Loucy (cell line): ENCODE measurements around the gene TMEM258.

ENCODE experiments used
- H2AFZ ChIP-seq: fragments of 200-600 bp; sonication (generic); 2 replicates; pipeline ENCODE4 v1.6.0; 2016; ENCODE audit warnings: antibody characterized with exemption, mild to moderate bottlenecking, low read length, moderate library complexity
- H3F3A ChIP-seq: fragments of 200-600 bp; 2 replicates; pipeline ENCODE4 v1.6.0; 2016; ENCODE audit warnings: antibody characterized with exemption, low read depth, mild to moderate bottlenecking
- H3K27me3 ChIP-seq: fragments of 200-600 bp; sonication (generic); 2 replicates; pipeline ENCODE4 v1.6.1; 2014; ENCODE audit warnings: low read length, mild to moderate bottlenecking; ENCODE audit not compliant: insufficient read depth, poor library complexity, severe bottlenecking
- H3K36me3 ChIP-seq: fragments of 200-600 bp; sonication (generic); 2 replicates; pipeline ENCODE4 v1.6.1; 2016; ENCODE audit warnings: low read length; ENCODE audit not compliant: insufficient read depth
- H3K4me1 ChIP-seq: fragments of 200-600 bp; sonication (generic); 2 replicates; pipeline ENCODE4 v1.5.1; 2014; ENCODE audit warnings: low read length, mild to moderate bottlenecking; ENCODE audit not compliant: insufficient read depth, poor library complexity, severe bottlenecking
- H3K4me2 ChIP-seq: fragments of 200-600 bp; sonication (generic); 2 replicates; pipeline ENCODE4 v1.6.0; 2014; ENCODE audit warnings: antibody characterized with exemption, low read length, low read depth, mild to moderate bottlenecking; ENCODE audit not compliant: poor library complexity, severe bottlenecking
- H3K4me3 ChIP-seq: fragments of 200-600 bp; sonication (generic); 2 replicates; pipeline ENCODE4 v1.5.1; 2014; ENCODE audit warnings: low read length, mild to moderate bottlenecking, mixed read lengths; ENCODE audit not compliant: poor library complexity, severe bottlenecking
- H3K79me2 ChIP-seq: fragments of 200-600 bp; sonication (generic); 2 replicates; pipeline ENCODE4 v1.6.1; 2014; ENCODE audit warnings: low read length; ENCODE audit not compliant: insufficient read depth
- H3K9ac ChIP-seq: fragments of 200-600 bp; sonication (generic); 2 replicates; pipeline ENCODE4 v1.6.0; 2014; ENCODE audit warnings: mild to moderate bottlenecking, low read depth, low read length, moderate library complexity; ENCODE audit not compliant: poor library complexity, severe bottlenecking
- H3K9me2 ChIP-seq: fragments of 200-600 bp; sonication (generic); replicated peaks from 2 replicates; pipeline ENCODE4 v1.6.1; 2016; ENCODE audit warnings: low read depth, low read length, mixed read lengths
- H3K9me3 ChIP-seq: fragments of 200-600 bp; sonication (generic); 2 replicates; pipeline ENCODE4 v1.6.1; 2014; ENCODE audit warnings: mild to moderate bottlenecking, antibody characterized with exemption, low read length, low read depth; ENCODE audit not compliant: insufficient read depth
- H4K20me1 ChIP-seq: fragments of 200-600 bp; sonication (generic); 2 replicates; pipeline ENCODE4 v1.6.0; 2014; ENCODE audit warnings: antibody characterized with exemption, low read length, mild to moderate bottlenecking; ENCODE audit not compliant: insufficient read depth, poor library complexity, severe bottlenecking
- CTCF ChIP-seq: fragments of 200-600 bp; sonication (generic); conservative IDR thresholded peaks from 2 replicates; pipeline ENCODE4 v1.5.1; 2014; ENCODE audit warnings: mild to moderate bottlenecking, antibody characterized with exemption, low read length
- EZH2phosphoT487 ChIP-seq: fragments of 200-600 bp; IDR thresholded peaks from 2 replicates; pipeline ENCODE4 v1.6.1; 2018; ENCODE audit warnings: antibody characterized with exemption, mild to moderate bottlenecking, moderate library complexity, borderline replicate concordance

The TMEM258 gene

GRCh38 chr11:61787928-61788491 lies 4.4 kb downstream of the TMEM258 start:
- TF ChIP-seq EZH2phosphoT487 (no peak), CTCF (peak; percentile 83)
- no peak overlapping the region for H2AFZ ChIP-seq
- H3K4me3 ChIP-seq, result no peak overlapping the region
- H3K4me1 ChIP-seq, result peaks cover 6% of the 10 kb centered on the region
- no peak overlapping the region for H3K9ac ChIP-seq
- peaks cover 44% of the 10 kb centered on the region for H3K79me2 ChIP-seq
- no peaks in the 10 kb centered on the region for H3F3A ChIP-seq
- peak overlapping the region; percentile 44 for H3K4me2 ChIP-seq
- H4K20me1 ChIP-seq, result peaks cover 14% of the 10 kb centered on the region
- H3K9me2 ChIP-seq, result no peaks in the 10 kb centered on the region
- H3K9me3 ChIP-seq, result no peaks in the 10 kb centered on the region
- peaks cover 13% of the 10 kb centered on the region; the same call in 1 of the 2 replicates for H3K36me3 ChIP-seq
- H3K27me3 ChIP-seq, result no peaks in the 10 kb centered on the region

- H3F3A ChIP-seq, result no peaks in the 10 kb centered on the region
- H3K9me3 ChIP-seq, result no peaks in the 10 kb centered on the region
- no peak overlapping the region for H3K4me2 ChIP-seq
- no peaks in the 10 kb centered on the region for H3K27me3 ChIP-seq
- H3K4me1 ChIP-seq, result no peaks in the 10 kb centered on the region
- H3K9me2 ChIP-seq, result no peaks in the 10 kb centered on the region
- H3K36me3 ChIP-seq, result peaks cover 13% of the 10 kb centered on the region; the same call in 1 of the 2 replicates
- no peak overlapping the region for H2AFZ ChIP-seq
- H4K20me1 ChIP-seq, result peaks cover 7% of the 10 kb centered on the region
- no peak overlapping the region for H3K4me3 ChIP-seq
- H3K79me2 ChIP-seq, result peaks cover 27% of the 10 kb centered on the region; the same call in 1 of the 2 replicates
- H3K9ac ChIP-seq, result no peak overlapping the region
- TF ChIP-seq CTCF, result no peak
- no peak for TF ChIP-seq EZH2phosphoT487
These were observed 6.5 kb downstream of the TMEM258 start for GRCh38 chr11:61785837-61786402.

GRCh38 chr11:61784506-61784805 lies 7.9 kb downstream of the TMEM258 start:
- no peaks in the 10 kb centered on the region for H3K9me3 ChIP-seq
- no peaks in the 10 kb centered on the region for H3K27me3 ChIP-seq
- no peak overlapping the region for H3K9ac ChIP-seq
- H3K9me2 ChIP-seq, result no peaks in the 10 kb centered on the region
- no peak overlapping the region for H3K4me2 ChIP-seq
- H4K20me1 ChIP-seq, result peaks cover 7% of the 10 kb centered on the region
- no peaks in the 10 kb centered on the region for H3F3A ChIP-seq
- TF ChIP-seq CTCF (no peak), EZH2phosphoT487 (no peak)
- H3K4me3 ChIP-seq, result no peak overlapping the region
- no peak overlapping the region for H2AFZ ChIP-seq
- H3K79me2 ChIP-seq, result peaks cover 12% of the 10 kb centered on the region; the same call in 1 of the 2 replicates
- no peaks in the 10 kb centered on the region for H3K4me1 ChIP-seq
- H3K36me3 ChIP-seq, result peaks cover 8% of the 10 kb centered on the region; the same call in 1 of the 2 replicates
